NCI-H2171 treated with DMSO at 0.1 percent for 48 hours (cell line): Measurements from ENCODE around the gene CHRM2.

Source experiments
- DNase-seq: peaks from one replicate; lab custom pipeline; 2025; lab: John Stamatoyannopoulos, UW

CHRM2 gene

GRCh38 chr7:136894789-136895188 lies 26.3 kb downstream of the CHRM2 start:
- DNase-seq, result no peak

GRCh38 chr7:136897676-136898075 lies 29.2 kb downstream of the CHRM2 start:
- no peak for DNase-seq

- no peak for DNase-seq
Measured at GRCh38 chr7:136900005-136900404, 31.6 kb downstream of the CHRM2 start.

- DNase-seq, result no peak
Measured at GRCh38 chr7:136910771-136911170, 42.3 kb downstream of the CHRM2 start.

GRCh38 chr7:136911344-136911743 lies 42.9 kb downstream of the CHRM2 start:
- no peak for DNase-seq

- DNase-seq, result no peak
Measured at GRCh38 chr7:136912339-136912738, 43.9 kb downstream of the CHRM2 start.

- DNase-seq, result no peak
Measured at GRCh38 chr7:136914016-136914415, 45.6 kb downstream of the CHRM2 start.

- DNase-seq, result no peak
Measured at GRCh38 chr7:136919820-136920219, 51.4 kb downstream of the CHRM2 start.

GRCh38 chr7:136923111-136923667 lies 54.7 kb downstream of the CHRM2 start:
- DNase-seq, result no peak

GRCh38 chr7:136925044-136925443 lies 56.6 kb downstream of the CHRM2 start:
- no peak for DNase-seq

GRCh38 chr7:136925556-136925955 lies 57.1 kb downstream of the CHRM2 start:
- DNase-seq, result no peak

- no peak for DNase-seq
Measured at GRCh38 chr7:136931169-136931867, 62.9 kb downstream of the CHRM2 start.

GRCh38 chr7:136937436-136937835 lies 69.0 kb downstream of the CHRM2 start:
- no peak for DNase-seq

GRCh38 chr7:136938476-136938875 lies 70.0 kb downstream of the CHRM2 start:
- no peak for DNase-seq

GRCh38 chr7:136940122-136940521 lies 71.7 kb downstream of the CHRM2 start:
- no peak for DNase-seq

- no peak for DNase-seq
Measured at GRCh38 chr7:136940917-136941316, 72.5 kb downstream of the CHRM2 start.

GRCh38 chr7:136941816-136942215 lies 73.4 kb downstream of the CHRM2 start:
- no peak for DNase-seq

- DNase-seq, result no peak
Measured at GRCh38 chr7:136942401-136942800, 73.9 kb downstream of the CHRM2 start.

- DNase-seq, result no peak
Measured at GRCh38 chr7:136942994-136943393, 74.5 kb downstream of the CHRM2 start.

- no peak for DNase-seq
Measured at GRCh38 chr7:136947347-136947746, 78.9 kb downstream of the CHRM2 start.

GRCh38 chr7:136950331-136950730 lies 81.9 kb downstream of the CHRM2 start:
- no peak for DNase-seq

- no peak for DNase-seq
Measured at GRCh38 chr7:136953386-136953785, 84.9 kb downstream of the CHRM2 start.

GRCh38 chr7:136956232-136956631 lies 87.8 kb downstream of the CHRM2 start:
- DNase-seq, result no peak

- DNase-seq, result no peak
Measured at GRCh38 chr7:136956671-136957070, 88.2 kb downstream of the CHRM2 start.
